OCI-M2 (cell line): Measurements from ENCODE around the gene CPSF4.

Source experiments
- DNase-seq: peaks from one replicate; lab custom pipeline; 2025; ENCODE audit not compliant: unreplicated experiment; lab: John Stamatoyannopoulos, UW

The CPSF4 gene

GRCh38 chr7:99448855-99449254 is 10.1 kb downstream of the CPSF4 start:
- DNase-seq = no peak

- DNase-seq = no peak
These were observed 10.6 kb downstream of the CPSF4 start for GRCh38 chr7:99449326-99449725.

GRCh38 chr7:99451936-99452335 is 13.2 kb downstream of the CPSF4 start:
- no peak for DNase-seq

- no peak for DNase-seq
These were observed 13.8 kb downstream of the CPSF4 start for GRCh38 chr7:99452541-99452940.

GRCh38 chr7:99453105-99453504 is 14.4 kb downstream of the CPSF4 start:
- DNase-seq = no peak

GRCh38 chr7:99455874-99456273 is 17.1 kb downstream of the CPSF4 start:
- no peak for DNase-seq

GRCh38 chr7:99456288-99456687 is 17.5 kb downstream of the CPSF4 start:
- no peak for DNase-seq

GRCh38 chr7:99457050-99457649 is 18.4 kb downstream of the CPSF4 start:
- DNase-seq = no peak

- DNase-seq = no peak
These were observed 19.1 kb downstream of the CPSF4 start for GRCh38 chr7:99457650-99458493.

- DNase-seq = no peak
These were observed 20.3 kb downstream of the CPSF4 start for GRCh38 chr7:99459087-99459486.

GRCh38 chr7:99460651-99461050 is 21.9 kb downstream of the CPSF4 start:
- DNase-seq = no peak

- DNase-seq = no peak
These were observed 22.5 kb downstream of the CPSF4 start for GRCh38 chr7:99461221-99461620.

GRCh38 chr7:99465421-99465768 is 26.7 kb downstream of the CPSF4 start:
- DNase-seq = no peak

GRCh38 chr7:99468336-99468918 is 29.7 kb downstream of the CPSF4 start:
- DNase-seq = no peak

GRCh38 chr7:99469381-99470065 is 30.8 kb downstream of the CPSF4 start:
- DNase-seq = no peak

GRCh38 chr7:99472561-99473314 is 34.0 kb downstream of the CPSF4 start, which contains the start of gene ZNF789:
TSS of gene ZNF789 (plus strand) at chr7:99472890. CDS start at chr7:99476457, 3,567 bp downstream.
- DNase-seq = peak; percentile 83

GRCh38 chr7:99473315-99473596 is 34.5 kb downstream of the CPSF4 start:
- DNase-seq = no peak

- DNase-seq = no peak
These were observed 37.4 kb downstream of the CPSF4 start for GRCh38 chr7:99476107-99476506.

GRCh38 chr7:99478464-99479440 is 40.0 kb downstream of the CPSF4 start:
- DNase-seq = no peak

- DNase-seq = no peak
These were observed 46.4 kb downstream of the CPSF4 start for GRCh38 chr7:99485094-99485493.
